SK-N-SH (cell line): ENCODE data around the gene SRGAP2B. TPM values are rescaled to one million over a fixed set of nuclear protein-coding genes. Genes with fewer than 3 reads are reported as not detected.
"Not testable (repeated sequence)": the region's sequence is repeated elsewhere in the genome, so short reads cannot be mapped to it uniquely, and the experiment has no call there.

Experiments used
- CTCF ChIA-PET: fragments of 300-600, 350-600 bp; formaldehyde crosslinking; extraction: SDS; loops from one replicate; lab custom pipeline; 2021; lab: Yijun Ruan, JAX
- POLR2A ChIA-PET: fragments of 350-600 bp; sonication (Branson Sonifier 250); formaldehyde crosslinking; extraction: SDS; loops from one replicate; lab custom pipeline; 2020; ENCODE audit warnings: antibody characterized with exemption, inconsistent platforms; lab: Yijun Ruan, JAX
- DNase-seq: peaks from one replicate; pipeline ENCODE4 v3.0.0; 2012
- H2AFZ ChIP-seq: fragments of 200-600 bp; sonication (generic); 2 replicates; pipeline ENCODE4 v1.8.1; 2016; ENCODE audit warnings: antibody characterized with exemption, mild to moderate bottlenecking, low read depth
- H3F3A ChIP-seq: fragments of 200-600 bp; sonication (generic); replicated peaks from 2 replicates; pipeline ENCODE3; 2016; ENCODE audit warnings: antibody characterized with exemption, mild to moderate bottlenecking; ENCODE audit not compliant: insufficient read depth
- H3K27ac ChIP-seq, 2 experiments: fragments of 200-500 bp in 1 of 2; fragments of 200-600 bp in 1 of 2; sonication (Bioruptor generic) in 1 of 2; sonication (generic), shearing (Covaris generic) in 1 of 2; 2 replicates each; pipeline versions ENCODE4 v1.5.1 to v1.6.1; 2014 to 2016; ENCODE audit warnings: low read depth in 2 of 2, inconsistent platforms in 1 of 2, low read length in 1 of 2, mild to moderate bottlenecking in 1 of 2, mixed read lengths in 1 of 2
- H3K27me3 ChIP-seq: fragments of 200-600 bp; sonication (generic), shearing (Covaris generic); 2 replicates; pipeline ENCODE4 v1.6.1; 2016; ENCODE audit warnings: mixed run types; ENCODE audit not compliant: insufficient read depth
- H3K36me3 ChIP-seq, 2 experiments: fragments of 200-500 bp in 1 of 2; fragments of 200-600 bp in 1 of 2; sonication (Bioruptor generic) in 1 of 2; sonication (generic) in 1 of 2; replicated peaks in 1 of 2; 2 replicates each; pipeline versions ENCODE3 to v1.5.1; 2014 to 2016; ENCODE audit warnings: low read length in 1 of 2, mild to moderate bottlenecking in 1 of 2; ENCODE audit not compliant: insufficient read depth in 2 of 2, control insufficient read depth in 1 of 2
- H3K4me1 ChIP-seq, 2 experiments: fragments of 200-500 bp in 1 of 2; fragments of 200-600 bp in 1 of 2; sonication (Bioruptor generic) in 1 of 2; sonication (generic), shearing (Covaris generic) in 1 of 2; 2 replicates each; pipeline versions ENCODE4 v1.5.1 to v1.6.1; 2014 to 2016; ENCODE audit warnings: low read depth in 1 of 2, low read length in 1 of 2, mixed run types in 1 of 2; ENCODE audit not compliant: insufficient read depth in 2 of 2, control insufficient read depth in 1 of 2
- H3K4me2 ChIP-seq: fragments of 200-600 bp; sonication (generic), shearing (Covaris generic); 2 replicates; pipeline ENCODE4 v1.6.1; 2017; ENCODE audit warnings: mixed run types
- H3K4me3 ChIP-seq, 2 experiments: fragments of 200-500 bp in 1 of 2; fragments of 200-600 bp in 1 of 2; sonication (Bioruptor generic) in 1 of 2; sonication (generic), shearing (Covaris generic) in 1 of 2; 2 replicates each; pipeline versions ENCODE4 v1.5.1 to v1.8.1; 2014 to 2016; ENCODE audit warnings: low read depth in 2 of 2, inconsistent platforms in 1 of 2, low read length in 1 of 2, mild to moderate bottlenecking in 1 of 2, mixed read lengths in 1 of 2, moderate library complexity in 1 of 2
- H3K79me2 ChIP-seq: fragments of 200-600 bp; sonication (generic); 2 replicates; pipeline ENCODE4 v1.8.1; 2017; ENCODE audit warnings: mild to moderate bottlenecking; ENCODE audit not compliant: insufficient read depth
- H3K9ac ChIP-seq: fragments of 200-600 bp; sonication (generic); 2 replicates; pipeline ENCODE4 v1.6.1; 2017; ENCODE audit warnings: mixed run types
- H3K9me2 ChIP-seq: fragments of 200-600 bp; sonication (generic); 2 replicates; pipeline ENCODE4 v1.6.1; 2017; ENCODE audit warnings: mixed run types
- H3K9me3 ChIP-seq: fragments of 200-600 bp; sonication (generic); 2 replicates; pipeline ENCODE4 v1.6.1; 2017; ENCODE audit warnings: mixed run types, mild to moderate bottlenecking, moderate library complexity
- H4K20me1 ChIP-seq: fragments of 200-600 bp; sonication (generic); 2 replicates; pipeline ENCODE4 v1.6.1; 2017; ENCODE audit warnings: mild to moderate bottlenecking, mixed run types; ENCODE audit not compliant: insufficient read depth
- WGBS: methylation state at CpG from one replicate; pipeline ENCODE4 v1.1.6; 2017; ENCODE audit warnings: low lambda C conversion rate; 5-methylcytosine and 5-hydroxymethylcytosine counted together
- polyA plus RNA-seq, 3 experiments: library from polyadenylated mRNA; depleted of rRNA; stranded (reverse); fragments of >200 nt; gene quantifications; 2 replicates each; pipeline ENCODE4 v1.2.3, GENCODE V29; 2012

SRGAP2B gene
- polyA plus RNA-seq, 1 of the 3 experiments (the other 2 are of a cell fraction), result 12.3 TPM

- no CpG with 5 or more reads among the region's 6 CpGs for WGBS
- H2AFZ ChIP-seq, CTCF ChIA-PET: not testable (repeated sequence)
Measured at GRCh38 chr1:145048181-145048856, 46.8 kb downstream of the SRGAP2B start.

GRCh38 chr1:145047553-145047952, 47.6 kb downstream of the SRGAP2B start:
- CTCF ChIA-PET, H3K9ac ChIP-seq, H3K27ac ChIP-seq, DNase-seq, H2AFZ ChIP-seq, H3K9me2 ChIP-seq, H3K4me1 ChIP-seq, H3K4me2 ChIP-seq, H3K36me3 ChIP-seq, POLR2A ChIA-PET, H3K4me3 ChIP-seq, H4K20me1 ChIP-seq, H3K9me3 ChIP-seq, H3F3A ChIP-seq, H3K79me2 ChIP-seq, H3K27me3 ChIP-seq: not testable (repeated sequence)
- no CpG with 5 or more reads among the region's 1 CpG for WGBS

More at GRCh38 chr1:145048181-145048856, 46.8 kb downstream of the SRGAP2B start:
- H4K20me1 ChIP-seq, H3K27me3 ChIP-seq, H3F3A ChIP-seq, H3K4me1 ChIP-seq, H3K4me3 ChIP-seq, H3K9me2 ChIP-seq, H3K36me3 ChIP-seq, H3K9me3 ChIP-seq, DNase-seq, H3K79me2 ChIP-seq, H3K9ac ChIP-seq, H3K4me2 ChIP-seq, POLR2A ChIA-PET, H3K27ac ChIP-seq: not testable (repeated sequence)

- H4K20me1 ChIP-seq, H3K9me2 ChIP-seq, H3K79me2 ChIP-seq, POLR2A ChIA-PET, H3K4me1 ChIP-seq, CTCF ChIA-PET, H3F3A ChIP-seq, DNase-seq, H3K27ac ChIP-seq, H3K27me3 ChIP-seq, H3K4me3 ChIP-seq, H3K9me3 ChIP-seq, H2AFZ ChIP-seq, H3K9ac ChIP-seq, H3K4me2 ChIP-seq, H3K36me3 ChIP-seq: not testable (repeated sequence)
- WGBS, result no CpG with 5 or more reads among the region's 5 CpGs
Measured at GRCh38 chr1:145045571-145046273, 49.4 kb downstream of the SRGAP2B start.

- H3K4me3 ChIP-seq, DNase-seq, H3K27me3 ChIP-seq, CTCF ChIA-PET, H3K9me3 ChIP-seq, H3K4me2 ChIP-seq, H3K79me2 ChIP-seq, H3K36me3 ChIP-seq, H4K20me1 ChIP-seq, H3K27ac ChIP-seq, H3K4me1 ChIP-seq, H3K9me2 ChIP-seq, POLR2A ChIA-PET, H2AFZ ChIP-seq, H3F3A ChIP-seq, H3K9ac ChIP-seq: not testable (repeated sequence)
- WGBS, result no CpG with 5 or more reads among the region's 1 CpG
Measured at GRCh38 chr1:145041519-145041918, 53.6 kb downstream of the SRGAP2B start.

- H3K79me2 ChIP-seq, H3K36me3 ChIP-seq, H3K4me2 ChIP-seq, POLR2A ChIA-PET, H3K4me1 ChIP-seq, H3K9me3 ChIP-seq, H3F3A ChIP-seq, H2AFZ ChIP-seq, CTCF ChIA-PET, DNase-seq, H4K20me1 ChIP-seq, H3K9me2 ChIP-seq, H3K4me3 ChIP-seq, H3K27me3 ChIP-seq, H3K9ac ChIP-seq: not testable (repeated sequence)
- 0 out of 4 replicates have a peak overlapping the region, but pooled peaks of 1 of the 2 experiments have one; percentile 42 for H3K27ac ChIP-seq
- WGBS, result 59% methylated on average over 2 of the region's 2 CpGs
Measured at GRCh38 chr1:145036019-145036418, 59.1 kb downstream of the SRGAP2B start.

- DNase-seq, H4K20me1 ChIP-seq, POLR2A ChIA-PET, H3K4me1 ChIP-seq, H3K4me2 ChIP-seq, H3K27me3 ChIP-seq, H3K79me2 ChIP-seq, H3F3A ChIP-seq, H3K4me3 ChIP-seq, H3K36me3 ChIP-seq, H2AFZ ChIP-seq, H3K9me2 ChIP-seq, H3K9ac ChIP-seq, H3K9me3 ChIP-seq, H3K27ac ChIP-seq, CTCF ChIA-PET: not testable (repeated sequence)
- no CpG with 5 or more reads among the region's 2 CpGs for WGBS
Measured at GRCh38 chr1:145033523-145033922, 61.6 kb downstream of the SRGAP2B start.
